Ureter (tissue), 1 donor: ENCODE measurements around the gene ILF2. TPM values are rescaled to one million over a fixed set of nuclear protein-coding genes. Genes with fewer than 3 reads are reported as not detected.
"Not testable (repeated sequence)": the region's sequence is repeated elsewhere in the genome, so short reads cannot be mapped to it uniquely, and the experiment has no call there.

ENCODE experiments used
- DNase-seq: peaks from one replicate; pipeline ENCODE4 v3.0.0-alpha.2; 2020; ENCODE audit warnings: low spot score
- total RNA-seq: library from RNA; stranded (reverse); gene quantifications from one replicate; pipeline ENCODE4 v1.2.4, GENCODE V29; 2023
- donor health status: DM: yes; HTN: yes; CAD: no.

ILF2 gene
- 131 TPM for total RNA-seq

GRCh38 chr1:153670859-153671627 lies at the start of gene ILF2:
ILF2 (minus strand) TSS chr1:153670993; CDS start chr1:153670922, 71 bp downstream.
- DNase-seq = peak; percentile 99

GRCh38 chr1:153717330-153717729 lies 46.5 kb upstream of the ILF2 start:
- DNase-seq = no peak

GRCh38 chr1:153716211-153716610 lies 45.4 kb upstream of the ILF2 start:
- not testable (repeated sequence) for DNase-seq

- no peak for DNase-seq
These were observed 40.2 kb upstream of the ILF2 start for GRCh38 chr1:153711026-153711425.

- DNase-seq = no peak
These were observed 34.7 kb upstream of the ILF2 start for GRCh38 chr1:153705484-153705883.

- no peak for DNase-seq
These were observed 29.0 kb upstream of the ILF2 start for GRCh38 chr1:153699768-153700167.

GRCh38 chr1:153698923-153699714 lies 28.3 kb upstream of the ILF2 start:
- DNase-seq = no peak

GRCh38 chr1:153698020-153698922 lies 27.5 kb upstream of the ILF2 start:
- DNase-seq = peak; percentile 71

GRCh38 chr1:153697191-153698019 lies 26.6 kb upstream of the ILF2 start:
- DNase-seq = peak; percentile 67

GRCh38 chr1:153696741-153697140 lies 25.9 kb upstream of the ILF2 start:
- DNase-seq = no peak

- DNase-seq = no peak
These were observed 22.7 kb upstream of the ILF2 start for GRCh38 chr1:153693466-153693865.

- no peak for DNase-seq
These were observed 18.0 kb upstream of the ILF2 start for GRCh38 chr1:153688736-153689328.

- DNase-seq = no peak
These were observed 17.5 kb upstream of the ILF2 start for GRCh38 chr1:153688276-153688675.

GRCh38 chr1:153687346-153688125 lies 16.7 kb upstream of the ILF2 start:
- DNase-seq = no peak

- no peak for DNase-seq
These were observed 14.9 kb upstream of the ILF2 start for GRCh38 chr1:153685544-153686340.

GRCh38 chr1:153684892-153685291 lies 14.1 kb upstream of the ILF2 start:
- DNase-seq = no peak

- no peak for DNase-seq
These were observed 13.1 kb upstream of the ILF2 start for GRCh38 chr1:153683854-153684253.

- no peak for DNase-seq
These were observed 11.9 kb upstream of the ILF2 start for GRCh38 chr1:153682730-153683129.

- no peak for DNase-seq
These were observed 9.3 kb upstream of the ILF2 start for GRCh38 chr1:153680120-153680403.
